ENCODE measurements around the gene BCAS4. TPM values are rescaled to one million over a fixed set of nuclear protein-coding genes. Genes with fewer than 3 reads are reported as not detected.

Gene BCAS4, protein sequence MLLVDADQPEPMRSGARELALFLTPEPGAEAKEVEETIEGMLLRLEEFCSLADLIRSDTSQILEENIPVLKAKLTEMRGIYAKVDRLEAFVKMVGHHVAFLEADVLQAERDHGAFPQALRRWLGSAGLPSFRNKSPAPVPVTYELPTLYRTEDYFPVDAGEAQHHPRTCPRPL
- 10 to 100 TPM; 11.6 to 17.0 TPM for total RNA-seq

DNA sequence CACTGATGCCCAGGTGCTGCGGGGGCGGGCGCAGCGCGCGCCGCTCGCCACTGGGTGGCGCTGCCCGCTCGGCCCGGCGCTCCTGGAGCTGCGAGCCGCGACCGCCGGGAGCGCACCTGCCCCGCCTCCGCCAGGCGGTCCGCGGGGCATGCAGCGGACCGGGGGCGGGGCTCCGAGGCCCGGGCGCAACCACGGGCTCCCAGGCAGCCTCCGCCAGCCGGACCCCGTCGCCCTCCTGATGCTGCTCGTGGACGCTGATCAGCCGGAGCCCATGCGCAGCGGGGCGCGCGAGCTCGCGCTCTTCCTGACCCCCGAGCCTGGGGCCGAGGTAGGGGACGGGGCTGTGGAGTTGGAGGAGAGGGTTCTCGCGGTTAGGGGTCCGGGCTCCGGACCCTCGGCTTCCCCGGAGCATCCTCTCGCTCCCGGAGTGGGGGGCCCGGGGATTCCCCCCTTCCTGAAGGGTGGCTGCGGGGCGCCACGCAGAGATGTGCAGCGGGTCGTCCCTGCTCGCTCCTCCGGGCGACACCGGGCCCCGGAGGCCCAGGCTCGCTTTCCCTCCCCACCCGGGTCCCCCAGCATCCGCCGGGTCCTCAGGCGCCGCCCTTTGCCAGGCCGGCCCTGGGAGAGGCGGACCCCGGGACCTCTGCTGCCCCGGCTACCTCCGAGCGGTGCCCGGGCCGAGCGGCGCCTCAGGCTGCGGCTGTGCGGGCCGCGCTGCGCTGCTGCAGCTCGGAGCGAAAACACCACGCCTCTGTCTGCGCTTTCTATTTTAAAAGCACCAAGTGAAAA lies at the start of gene BCAS4:
Gene BCAS4 (plus strand): TSS at position 216 of the 789 bp plus-strand sequence. CDS start 23 bp downstream, at position 239.
- H3K27ac Mint-ChIP-seq = peak within 1 kb of the TSS; percentile 55
- intact Hi-C loops (cut with DNase I, micrococcal nuclease) = loop anchor here (1.0 to 10.0 kb wide), 9 partner anchors 23 to 740 kb away; partner anchors contain the start of genes DPM1 (in 2 of the 2), MOCS3 (in 2 of the 2) and PARD6B (in 1 of the 2)
- no peaks in the 10 kb centered on the region for H3K27me3 Mint-ChIP-seq
- H3K4me1 Mint-ChIP-seq = peaks cover 19% of the 10 kb centered on the region
- DNase-seq = peak; percentile 92
- peak within 1 kb of the TSS; percentile 72 for H3K4me3 Mint-ChIP-seq
- no peaks in the 10 kb centered on the region for H3K36me3 Mint-ChIP-seq (ENCODE audit: low read depth)
- H3K9me3 Mint-ChIP-seq (ENCODE audit: low read depth) = no peaks in the 10 kb centered on the region
- ATAC-seq = peak; percentile 76
- CTCF ChIA-PET = interaction anchor here (0.5 to 4.2 kb wide), 57 partner anchors 8 to 815 kb away, joined by 3 to 60 read pairs (median 5); partner anchors contain the start of genes ADNP, DPM1, MOCS3 and PARD6B
- POLR2A ChIA-PET = interaction anchor here (0.6 to 1.8 kb wide), 8 partner anchors 70 to 280 kb away, joined by 3 to 14 read pairs (median 4); partner anchors contain the start of genes ADNP, DPM1 and MOCS3

DNA sequence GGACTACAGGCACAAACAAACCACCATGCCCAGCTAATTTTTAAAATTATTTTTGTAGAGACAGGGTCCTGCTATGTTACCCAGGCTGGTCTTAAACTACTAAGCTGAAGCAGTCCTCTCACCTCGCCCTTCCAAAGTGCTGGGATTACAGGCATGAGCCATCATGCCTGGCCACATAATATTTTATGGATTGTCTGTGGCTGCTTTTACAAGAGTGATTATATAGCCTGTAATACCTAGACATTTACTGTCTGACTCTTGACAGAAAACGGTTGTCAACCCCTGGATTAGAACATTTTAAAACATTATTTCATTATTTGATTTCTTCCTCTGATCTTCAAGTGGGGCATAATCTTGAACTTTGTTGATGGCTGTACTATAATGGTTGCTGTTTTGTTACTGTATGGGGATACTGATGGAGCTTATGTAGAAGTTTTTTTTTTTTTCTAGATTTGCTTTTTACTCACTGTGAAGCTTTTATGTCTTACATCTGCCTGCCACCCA lies 49.2 kb upstream of the BCAS4 start:
- no peak for DNase-seq
- intact Hi-C loops (cut with DNase I, micrococcal nuclease) = loop anchor here (1.0 to 5.0 kb wide), 3 partner anchors 13 to 558 kb away; partner anchors contain the start of gene PARD6B (in 1 of the 2)
- ATAC-seq = peak; percentile 3
- CTCF ChIA-PET = interaction anchor here (0.6 to 2.2 kb wide), 8 partner anchors 10 to 49 kb away, joined by 3 to 11 read pairs (median 5); partner anchors contain the start of genes BCAS4 and PARD6B
- Mint-ChIP-seq H3K27me3 (no peaks in the 10 kb centered on the region), H3K36me3 (ENCODE audit: low read depth) (peaks cover 9% of the 10 kb centered on the region), H3K9me3 (ENCODE audit: low read depth) (no peaks in the 10 kb centered on the region), H3K4me3 (no peak overlapping the region), H3K27ac (peak overlapping the region; percentile 80), H3K4me1 (peaks cover 43% of the 10 kb centered on the region)
- POLR2A ChIA-PET = interaction anchor here (0.6 to 1.3 kb wide), 2 partner anchors 21 to 189 kb away, joined by 4 to 6 read pairs; no protein-coding TSS in a partner anchor

DNA sequence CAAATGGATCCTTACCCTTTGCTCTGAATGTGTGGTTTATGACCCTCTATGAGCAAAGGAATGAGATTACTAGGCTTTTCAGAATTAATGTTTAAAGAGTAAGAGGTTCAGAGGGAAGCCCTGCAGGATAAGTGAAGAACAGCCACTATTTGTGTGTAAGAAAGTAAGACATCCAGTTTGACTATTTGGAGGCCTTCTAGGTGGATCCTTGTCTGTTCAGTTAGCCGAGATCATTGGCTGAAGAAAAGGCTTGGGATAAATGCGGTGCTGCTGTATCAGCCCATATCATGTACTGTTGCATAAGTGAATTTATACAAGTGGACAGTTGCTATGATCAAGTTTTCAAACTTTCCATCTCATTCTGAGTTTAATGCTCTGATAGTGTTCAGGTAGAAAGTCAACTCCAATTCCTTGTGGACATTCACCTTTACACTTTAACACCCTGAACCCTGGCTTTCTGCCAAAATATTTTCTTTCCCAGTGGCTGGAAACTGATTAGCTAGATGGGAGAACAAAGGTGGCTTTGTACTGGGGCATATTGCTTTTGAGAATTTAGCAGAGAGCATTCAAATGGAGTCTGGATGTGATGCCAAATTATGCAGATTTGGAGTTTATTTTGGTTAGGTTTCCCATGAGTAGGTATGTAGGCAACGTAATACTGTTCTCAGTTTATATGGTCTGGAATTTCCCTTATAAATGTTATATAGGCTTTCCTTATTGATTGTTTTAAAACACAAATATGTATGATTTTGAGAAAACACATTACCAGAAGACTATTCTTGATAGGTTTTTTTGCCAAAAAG lies 48.5 kb upstream of the BCAS4 start:
- H3K4me1 Mint-ChIP-seq = peaks cover 40% of the 10 kb centered on the region
- ChIA-PET CTCF (interaction anchor here (0.9 to 2.2 kb wide), 8 partner anchors 9 to 48 kb away, joined by 3 to 11 read pairs (median 6); partner anchors contain the start of genes BCAS4 and PARD6B), POLR2A (interaction anchor here (0.6 to 1.3 kb wide), 2 partner anchors 21 to 190 kb away, joined by 4 to 6 read pairs; no protein-coding TSS in a partner anchor)

DNA sequence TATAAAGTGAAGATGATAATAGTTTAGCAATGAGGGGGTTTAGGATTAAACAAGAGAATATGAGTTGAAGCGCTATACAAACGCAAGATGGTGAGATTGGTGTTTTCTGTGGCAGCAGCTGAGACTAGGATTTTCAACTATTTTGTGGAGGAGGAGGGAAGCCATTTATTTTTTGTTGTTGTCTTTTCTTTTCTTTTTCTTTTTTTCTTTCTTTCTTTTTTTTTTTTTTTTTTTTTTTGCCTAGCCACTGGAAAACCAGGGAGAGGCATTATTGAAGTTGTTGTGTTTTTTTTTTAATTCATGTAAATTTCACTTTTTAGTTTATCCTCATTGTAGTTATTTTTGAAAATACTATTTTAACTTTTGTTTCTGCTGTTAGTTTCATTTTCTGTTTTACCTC lies 47.6 kb upstream of the BCAS4 start:
- Mint-ChIP-seq H3K27ac (peak overlapping the region; percentile 83), H3K4me1 (peaks cover 39% of the 10 kb centered on the region), H3K27me3 (no peaks in the 10 kb centered on the region), H3K9me3 (ENCODE audit: low read depth) (no peaks in the 10 kb centered on the region), H3K4me3 (no peak overlapping the region), H3K36me3 (ENCODE audit: low read depth) (peaks cover 9% of the 10 kb centered on the region)
- intact Hi-C loops (cut with DNase I, micrococcal nuclease) = loop anchor here (2.0 to 5.0 kb wide), 2 partner anchors 14 to 560 kb away; no protein-coding TSS in a partner anchor
- CTCF ChIA-PET = interaction anchor here (0.5 to 1.0 kb wide), 5 partner anchors 8 to 1853 kb away, joined by 3 to 6 read pairs (median 3); no protein-coding TSS in a partner anchor
- POLR2A ChIA-PET = no interaction called here
- ATAC-seq = no peak
- no peak for DNase-seq

More for the DNA sequence above, 48.5 kb upstream of the BCAS4 start:
- H3K4me3 Mint-ChIP-seq = no peak overlapping the region
- H3K9me3 Mint-ChIP-seq (ENCODE audit: low read depth) = no peaks in the 10 kb centered on the region
- intact Hi-C loops (cut with DNase I, micrococcal nuclease) = loop anchor here (1.0 to 5.0 kb wide), 3 partner anchors 14 to 559 kb away; partner anchors contain the start of gene PARD6B (in 1 of the 2)
- H3K27ac Mint-ChIP-seq = peak overlapping the region; percentile 80
- peaks cover 9% of the 10 kb centered on the region for H3K36me3 Mint-ChIP-seq (ENCODE audit: low read depth)
- no peaks in the 10 kb centered on the region for H3K27me3 Mint-ChIP-seq
- ATAC-seq = peak; percentile 95
- peak; percentile 26 for DNase-seq

DNA sequence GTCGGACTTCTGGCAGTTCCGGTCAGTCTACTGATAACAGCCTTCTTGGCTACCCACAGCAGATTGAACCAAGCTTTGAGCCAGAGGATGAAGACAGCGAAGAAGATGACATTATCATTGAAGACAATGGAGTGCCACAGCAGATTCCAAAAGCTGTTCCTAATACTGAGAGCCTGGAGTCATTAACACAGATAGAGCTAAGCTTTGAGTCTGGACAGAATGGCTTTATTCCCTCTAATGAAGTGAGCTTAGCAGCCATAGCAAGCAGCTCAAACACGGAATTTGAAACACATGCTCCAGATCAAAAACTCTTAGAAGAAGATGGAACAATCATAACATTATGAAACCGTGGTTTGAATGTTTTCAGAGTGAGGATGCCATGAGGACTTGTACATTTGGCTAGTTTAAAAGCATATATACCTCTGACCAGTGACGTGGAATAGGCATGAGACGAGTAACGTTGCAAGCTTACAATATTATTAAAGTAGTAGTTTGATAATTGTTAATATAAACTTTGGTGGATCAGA lies 44.7 kb upstream of the BCAS4 start:
- H3K4me3 Mint-ChIP-seq = no peak overlapping the region
- H3K27me3 Mint-ChIP-seq = no peaks in the 10 kb centered on the region
- peaks cover 7% of the 10 kb centered on the region for H3K36me3 Mint-ChIP-seq (ENCODE audit: low read depth)
- DNase-seq = no peak
- intact Hi-C loops (cut with DNase I, micrococcal nuclease) = no loop called here
- ATAC-seq = no peak
- ChIA-PET POLR2A (no interaction called here), CTCF (interaction anchor here (0.6 to 4.1 kb wide), 21 partner anchors 10 to 208 kb away, joined by 3 to 27 read pairs (median 6); partner anchors contain the start of genes DPM1, MOCS3 and RIPOR3)
- H3K27ac Mint-ChIP-seq = no peak overlapping the region
- H3K4me1 Mint-ChIP-seq = peaks cover 29% of the 10 kb centered on the region
- H3K9me3 Mint-ChIP-seq (ENCODE audit: low read depth) = no peaks in the 10 kb centered on the region

DNA sequence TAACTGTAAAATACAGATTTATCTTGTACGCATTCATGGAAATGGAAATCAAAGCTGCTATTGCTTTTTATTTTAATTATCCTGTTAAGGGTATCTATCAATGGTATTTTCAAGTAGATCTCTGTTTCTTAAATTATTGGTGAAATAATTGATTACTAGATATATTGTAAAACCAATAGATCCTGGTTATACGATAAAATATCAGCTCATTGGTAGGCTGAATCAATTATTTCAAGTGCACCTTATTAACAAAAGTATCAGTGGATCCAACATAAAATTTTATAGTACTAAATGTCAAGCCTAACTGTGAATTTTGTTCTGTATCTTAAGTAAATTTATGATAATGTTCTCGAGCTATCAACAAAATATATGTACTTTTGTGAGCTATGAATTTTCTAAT lies 41.7 kb upstream of the BCAS4 start:
- Mint-ChIP-seq H3K27me3 (no peaks in the 10 kb centered on the region), H3K36me3 (ENCODE audit: low read depth) (peaks cover 4% of the 10 kb centered on the region), H3K4me3 (no peak overlapping the region), H3K4me1 (peaks cover under 1% of the 10 kb centered on the region), H3K9me3 (ENCODE audit: low read depth) (no peaks in the 10 kb centered on the region), H3K27ac (no peak overlapping the region)
- intact Hi-C loops (cut with DNase I, micrococcal nuclease) = no loop called here
- ATAC-seq (no peak), DNase-seq (no peak)
- CTCF ChIA-PET = interaction anchor here (0.7 to 1.3 kb wide), 8 partner anchors 37 to 564 kb away, joined by 3 to 7 read pairs (median 3); no protein-coding TSS in a partner anchor
- POLR2A ChIA-PET = no interaction called here

DNA sequence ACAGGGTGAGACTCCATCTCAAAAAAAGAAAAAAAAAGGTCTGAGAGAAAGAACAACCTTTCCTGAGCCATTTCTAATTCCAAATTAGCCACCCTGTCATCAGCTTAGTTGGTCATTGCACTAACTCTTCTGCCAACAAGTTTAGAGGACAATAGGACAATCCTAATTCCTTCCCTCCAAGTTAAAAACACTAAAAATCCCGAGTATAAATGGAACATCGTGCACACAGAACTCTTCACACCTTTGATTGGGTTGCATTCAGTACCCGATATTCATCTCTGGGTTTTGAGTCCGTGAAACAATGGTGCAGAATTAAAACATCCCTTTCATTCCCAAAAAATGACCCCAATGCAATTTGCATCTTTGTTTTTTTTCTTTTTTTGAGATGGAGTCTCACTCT lies 40.4 kb upstream of the BCAS4 start:
- Mint-ChIP-seq H3K36me3 (ENCODE audit: low read depth) (peaks cover 3% of the 10 kb centered on the region), H3K27me3 (no peaks in the 10 kb centered on the region), H3K9me3 (ENCODE audit: low read depth) (no peaks in the 10 kb centered on the region), H3K4me3 (no peak overlapping the region), H3K4me1 (no peaks in the 10 kb centered on the region), H3K27ac (no peak overlapping the region)
- ChIA-PET POLR2A (no interaction called here), CTCF (interaction anchor here (1.3 kb wide), 1 partner anchor 36 kb away, joined by 7 read pairs; no protein-coding TSS in a partner anchor)
- intact Hi-C loops (cut with DNase I, micrococcal nuclease) = no loop called here
- no peak for ATAC-seq
- no peak for DNase-seq

DNA sequence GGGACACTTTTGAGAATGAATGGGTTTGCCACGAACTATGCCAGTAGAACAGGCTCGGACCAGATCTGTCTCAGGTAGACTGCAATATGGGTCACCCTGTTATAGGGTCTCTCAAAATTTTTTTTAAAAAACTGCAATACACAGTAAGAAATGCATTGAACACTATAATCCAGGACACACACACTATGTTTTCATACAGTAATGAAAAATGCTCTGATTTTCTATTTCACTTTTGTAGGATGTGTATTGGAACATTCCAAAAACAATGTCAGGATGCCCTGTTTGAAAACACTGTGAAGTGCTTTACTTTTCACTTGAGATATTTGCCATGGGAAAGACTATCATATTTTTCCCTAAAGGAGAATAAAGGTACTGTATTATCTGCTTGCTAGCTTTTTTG lies 38.4 kb upstream of the BCAS4 start:
- H3K27ac Mint-ChIP-seq = no peak overlapping the region
- ChIA-PET POLR2A (interaction anchor here (0.6 kb wide), 1 partner anchor 260 kb away, joined by 4 read pairs; no protein-coding TSS in a partner anchor), CTCF (interaction anchor here (0.6 to 1.5 kb wide), 4 partner anchors 11 to 191 kb away, joined by 3 to 5 read pairs (median 3); no protein-coding TSS in a partner anchor)
- no peak overlapping the region for H3K4me3 Mint-ChIP-seq
- DNase-seq (no peak), ATAC-seq (no peak)
- H3K4me1 Mint-ChIP-seq = no peaks in the 10 kb centered on the region
- H3K9me3 Mint-ChIP-seq (ENCODE audit: low read depth) = no peaks in the 10 kb centered on the region
- intact Hi-C loops (cut with DNase I, micrococcal nuclease) = no loop called here
- no peaks in the 10 kb centered on the region for H3K36me3 Mint-ChIP-seq (ENCODE audit: low read depth)
- no peaks in the 10 kb centered on the region for H3K27me3 Mint-ChIP-seq

DNA sequence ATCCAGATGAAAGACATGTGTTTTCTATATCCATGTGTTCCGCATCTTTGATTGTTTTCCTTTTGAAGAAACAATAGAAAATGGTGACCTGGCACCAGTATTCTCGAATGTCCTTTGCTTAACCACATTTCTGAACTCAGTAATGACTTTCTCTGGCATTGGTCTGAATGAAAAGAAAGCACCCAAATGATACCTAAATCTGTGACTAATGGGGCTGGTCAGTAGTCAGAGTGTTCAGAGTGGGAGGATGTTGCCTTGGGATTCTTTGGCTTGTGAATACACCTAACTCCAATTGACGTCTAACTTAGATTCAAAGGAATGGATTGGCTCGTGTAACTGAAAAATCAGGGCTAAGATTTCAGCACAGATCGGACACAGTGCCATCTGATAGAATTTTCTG lies 36.4 kb upstream of the BCAS4 start:
- no peak overlapping the region for H3K4me3 Mint-ChIP-seq
- H3K27me3 Mint-ChIP-seq = no peaks in the 10 kb centered on the region
- ChIA-PET POLR2A (interaction anchor here (0.6 kb wide), 1 partner anchor 102 kb away, joined by 3 read pairs; no protein-coding TSS in a partner anchor), CTCF (interaction anchor here (1.1 kb wide), 1 partner anchor 9 kb away, joined by 5 read pairs; no protein-coding TSS in a partner anchor)
- no peak for ATAC-seq
- no peak overlapping the region for H3K27ac Mint-ChIP-seq
- DNase-seq = no peak
- intact Hi-C loops (cut with DNase I, micrococcal nuclease) = no loop called here
- no peaks in the 10 kb centered on the region for H3K36me3 Mint-ChIP-seq (ENCODE audit: low read depth)
- H3K9me3 Mint-ChIP-seq (ENCODE audit: low read depth) = no peaks in the 10 kb centered on the region
- H3K4me1 Mint-ChIP-seq = no peaks in the 10 kb centered on the region

DNA sequence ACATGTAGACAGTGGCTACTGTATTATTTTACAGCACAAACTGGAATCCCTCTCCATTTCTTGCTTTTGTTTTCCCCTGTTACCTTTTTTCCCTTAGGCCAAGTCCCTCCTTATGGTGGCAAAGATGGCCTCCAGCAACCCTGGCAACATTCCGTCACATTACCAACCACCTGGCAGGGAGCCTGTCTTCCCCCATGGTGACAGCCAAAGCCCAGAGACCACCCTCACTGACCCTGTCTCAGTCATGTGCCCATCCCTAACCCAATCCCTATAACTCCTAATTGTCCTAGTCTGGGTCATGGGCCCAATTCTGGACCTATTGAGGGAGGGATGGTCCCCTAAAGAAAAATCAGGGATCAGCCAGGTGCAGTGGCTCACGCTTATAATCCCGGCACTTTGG lies 35.9 kb upstream of the BCAS4 start:
- intact Hi-C loops (cut with DNase I, micrococcal nuclease) = no loop called here
- no peak overlapping the region for H3K27ac Mint-ChIP-seq
- H3K9me3 Mint-ChIP-seq (ENCODE audit: low read depth) = no peaks in the 10 kb centered on the region
- CTCF ChIA-PET = no interaction called here
- POLR2A ChIA-PET = no interaction called here
- DNase-seq = no peak
- H3K36me3 Mint-ChIP-seq (ENCODE audit: low read depth) = no peaks in the 10 kb centered on the region
- no peaks in the 10 kb centered on the region for H3K4me1 Mint-ChIP-seq
- no peaks in the 10 kb centered on the region for H3K27me3 Mint-ChIP-seq
- no peak overlapping the region for H3K4me3 Mint-ChIP-seq
- ATAC-seq = no peak

Data from activated CD4-positive, alpha-beta T cell treated with anti-CD3 and anti-CD28 coated beads for 36 hours (primary cell).